Hematopoietic multipotent progenitor cell treated with erythropoietin and hydrocortisone succinate and interleukin-3 and kit ligand, for 4 days (in vitro differentiated cells): ENCODE data around the gene GLT8D2.
"Not testable (repeated sequence)": the region's sequence is repeated elsewhere in the genome, so short reads cannot be mapped to it uniquely, and the experiment has no call there.

Source experiments
- DNase-seq: peaks from one replicate; pipeline ENCODE4 v3.0.0-alpha.2; 2015

The GLT8D2 gene

DNA sequence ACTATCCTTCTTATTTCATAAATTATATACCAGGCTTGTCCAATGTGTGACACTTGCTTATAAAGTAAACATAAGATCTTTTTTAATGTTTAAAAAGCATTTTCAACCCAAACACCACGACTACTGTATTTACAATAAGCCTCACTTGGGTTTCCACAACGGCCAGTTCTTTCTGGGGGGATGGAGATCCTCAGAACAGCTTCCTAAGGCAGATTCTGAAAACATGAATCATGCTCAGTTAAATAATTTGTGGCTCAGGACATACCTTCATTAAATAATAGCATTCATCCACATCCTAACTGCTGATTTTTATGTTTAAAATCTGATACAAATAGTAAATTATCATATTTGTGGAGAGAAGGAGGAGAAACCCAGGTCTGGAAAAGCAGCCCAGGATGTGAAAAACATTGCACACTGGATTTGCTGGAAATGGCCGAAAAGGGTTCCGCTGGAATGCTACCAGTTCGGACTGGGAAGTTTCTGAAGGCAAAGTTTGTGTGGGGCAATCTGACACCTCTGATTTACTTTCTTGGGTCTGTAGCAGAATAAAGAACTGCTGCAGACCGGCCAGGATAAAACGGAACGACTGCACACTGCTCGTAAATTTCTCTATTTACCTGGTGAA is 597 bp downstream of the GLT8D2 start:
- DNase-seq: no peak

DNA sequence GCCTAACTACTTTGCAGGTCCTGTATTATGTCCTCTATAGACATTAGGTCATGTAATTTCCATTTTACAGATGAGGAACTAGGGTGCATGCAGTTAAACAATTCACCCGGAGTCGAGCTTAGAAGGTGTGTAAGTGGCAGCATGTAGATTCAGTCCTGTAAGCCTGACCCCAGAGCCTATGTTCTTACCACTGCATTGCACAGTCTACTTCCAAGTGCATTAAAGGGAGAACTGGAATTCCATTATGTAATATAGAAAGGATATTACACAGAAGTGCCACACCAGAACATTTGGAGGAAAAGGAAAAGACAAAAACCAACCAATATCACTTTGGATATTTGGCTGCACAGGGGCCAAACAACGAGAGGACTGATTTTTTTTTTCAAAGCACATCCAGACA is 1.2 kb downstream of the GLT8D2 start:
- no peak for DNase-seq

DNA sequence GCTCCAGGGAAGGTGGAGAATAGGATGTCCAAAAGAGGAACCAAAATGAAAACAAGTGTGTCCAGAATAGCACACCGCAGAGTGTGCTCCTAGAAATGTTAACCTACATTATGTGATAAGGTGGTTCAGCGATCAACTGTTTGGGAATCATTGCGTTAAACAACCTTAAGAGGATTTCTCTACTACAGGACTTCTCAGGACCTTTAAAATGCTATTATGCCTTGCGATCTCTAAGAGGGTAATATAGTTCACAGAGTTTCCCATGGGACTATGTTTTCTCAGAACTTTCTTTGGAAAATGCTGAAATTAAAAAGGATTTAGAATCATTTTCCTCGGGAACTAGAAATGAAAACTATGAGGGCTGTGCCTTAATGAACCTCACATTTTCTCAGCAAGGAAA is 1.8 kb downstream of the GLT8D2 start:
- no peak for DNase-seq

DNA sequence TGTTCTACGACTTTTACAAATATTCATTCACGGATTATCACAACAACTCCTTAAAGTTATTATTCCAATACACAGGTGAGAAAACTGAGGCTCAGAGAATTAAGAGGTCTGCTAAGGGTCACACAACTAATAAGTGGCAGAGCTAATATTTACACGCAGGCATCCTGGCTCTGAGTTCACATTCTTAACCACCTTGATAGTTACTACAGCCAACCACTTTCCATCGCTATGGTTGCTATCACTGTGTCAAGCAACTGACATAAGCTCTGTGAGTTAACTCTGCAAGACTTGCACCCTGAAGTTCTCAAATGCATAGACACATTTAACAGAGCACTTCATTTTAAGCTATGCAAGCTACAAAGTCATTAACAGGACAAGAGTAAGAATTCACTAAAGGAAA is 3.7 kb downstream of the GLT8D2 start:
- DNase-seq: no peak

DNA sequence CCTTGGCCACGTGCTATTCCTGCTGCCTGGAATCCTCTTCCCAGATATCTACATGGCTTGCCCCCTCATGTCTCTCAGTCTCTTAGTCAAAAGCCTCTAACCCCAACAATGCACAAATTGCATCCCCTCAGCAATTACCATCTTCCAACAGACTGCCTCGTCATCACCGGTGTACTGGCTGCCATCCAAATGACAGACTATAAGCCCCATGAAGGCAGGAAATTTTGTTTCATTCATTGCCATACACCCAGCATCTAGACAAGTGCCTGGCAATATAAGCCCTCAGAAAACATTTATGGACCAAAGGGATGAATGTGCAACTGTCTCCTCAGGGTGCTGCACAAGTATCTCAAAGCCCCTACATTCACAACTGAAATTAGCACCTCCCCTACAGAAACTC is 5.8 kb downstream of the GLT8D2 start:
- no peak for DNase-seq

DNA sequence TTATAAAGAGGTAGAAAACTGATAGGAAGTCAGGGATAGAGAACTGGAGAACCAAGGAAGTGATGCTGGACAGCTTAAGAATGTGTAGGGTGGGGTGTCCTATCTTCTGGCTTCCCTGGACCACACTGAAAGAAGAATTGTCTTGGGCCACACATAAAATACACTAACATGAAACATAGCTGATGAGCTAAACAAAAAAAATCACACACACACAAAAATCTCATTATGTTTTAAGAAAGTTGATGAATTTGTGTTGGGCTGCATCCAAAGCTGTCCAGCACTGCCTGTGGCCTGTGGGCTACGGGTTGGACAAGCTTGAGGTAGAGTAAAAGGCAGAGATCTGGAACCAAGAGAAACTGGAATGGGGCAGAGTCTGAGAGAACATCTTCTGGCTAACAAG is 7.4 kb downstream of the GLT8D2 start:
- no peak for DNase-seq

DNA sequence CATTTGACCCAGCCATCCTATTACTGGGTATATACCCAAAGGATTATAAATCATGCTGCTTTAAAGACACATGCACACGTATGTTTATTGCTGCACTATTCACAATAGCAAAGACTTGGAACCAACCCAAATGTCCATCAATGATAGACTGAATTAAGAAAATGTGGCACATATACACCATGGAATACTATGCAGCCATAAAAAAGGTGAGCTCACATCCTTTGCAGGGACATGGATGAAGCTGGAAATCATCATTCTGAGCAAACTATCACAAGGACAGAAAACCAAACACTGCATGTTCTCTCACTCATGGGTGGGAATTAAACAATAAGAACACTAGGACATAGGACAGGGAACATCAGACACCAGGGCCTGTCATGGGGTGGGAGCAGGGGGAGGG is 10.2 kb downstream of the GLT8D2 start:
- not testable (repeated sequence) for DNase-seq

DNA sequence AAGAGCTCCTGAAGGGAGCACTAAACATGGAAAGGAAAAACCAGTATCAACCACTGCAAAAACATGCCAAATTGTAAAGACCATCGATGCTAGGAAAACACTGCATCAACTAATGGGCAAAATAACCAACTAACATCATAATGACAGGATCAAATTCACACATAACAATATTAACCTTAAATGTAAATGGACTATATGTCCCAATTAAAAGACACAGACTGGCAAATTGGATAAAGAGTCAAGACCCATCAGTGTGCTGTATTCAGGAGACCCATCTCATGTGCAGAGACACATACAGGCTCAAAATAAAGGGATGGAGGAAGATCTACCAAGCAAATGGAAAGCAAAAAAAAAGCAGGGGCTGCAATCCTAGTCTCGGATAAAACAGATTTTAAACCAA is 13.8 kb downstream of the GLT8D2 start:
- not testable (repeated sequence) for DNase-seq

DNA sequence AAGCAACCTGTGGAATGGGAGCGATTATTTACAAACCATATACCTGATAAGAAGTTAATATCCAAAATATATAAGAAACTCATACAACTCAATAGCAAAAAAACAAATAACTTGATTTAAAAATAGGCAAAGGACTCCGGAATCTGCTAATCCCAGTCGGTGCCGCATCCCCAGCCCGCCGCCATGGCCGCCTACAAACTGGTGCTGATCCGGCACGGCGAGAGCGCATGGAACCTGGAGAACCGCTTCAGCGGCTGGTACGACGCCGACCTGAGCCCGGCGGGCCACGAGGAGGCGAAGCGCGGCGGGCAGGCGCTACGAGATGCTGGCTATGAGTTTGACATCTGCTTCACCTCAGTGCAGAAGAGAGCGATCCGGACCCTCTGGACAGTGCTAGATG is 19.4 kb downstream of the GLT8D2 start:
- DNase-seq: not testable (repeated sequence)

DNA sequence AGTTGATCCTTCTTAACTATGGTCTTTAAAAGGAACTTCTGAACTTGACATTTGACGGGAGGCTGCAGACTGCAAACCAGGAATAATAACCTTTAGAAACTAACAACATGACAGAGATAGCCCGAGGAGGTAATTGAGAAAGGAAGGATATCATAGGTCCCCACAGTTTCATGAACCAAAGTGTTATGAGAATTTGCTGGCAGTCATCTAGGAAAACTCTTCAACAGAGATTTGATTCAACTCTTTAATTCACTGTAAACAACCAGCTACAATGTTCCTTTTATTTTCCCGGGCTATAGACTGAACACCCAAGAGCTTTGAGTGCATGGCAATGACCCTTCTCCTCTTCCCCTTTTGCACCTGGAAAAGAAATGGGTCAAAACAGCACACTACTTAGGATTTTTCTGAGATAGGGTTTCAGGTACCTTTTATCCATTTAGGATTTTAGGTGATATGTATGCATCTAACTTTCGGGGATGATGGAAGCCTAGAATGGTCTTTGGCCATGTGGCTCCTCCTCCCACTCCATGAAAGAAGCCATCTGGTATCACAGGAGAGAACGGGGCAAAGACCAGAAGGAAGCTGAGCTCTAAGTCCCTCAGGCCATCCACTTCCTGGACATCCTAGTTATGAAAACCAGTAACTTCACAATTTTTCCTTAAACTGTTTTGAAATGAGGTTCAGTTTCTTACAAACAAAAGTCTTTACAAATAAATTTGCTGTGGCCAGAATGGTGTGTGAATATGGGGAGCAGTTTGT is 23.0 kb downstream of the GLT8D2 start:
- DNase-seq: no peak

DNA sequence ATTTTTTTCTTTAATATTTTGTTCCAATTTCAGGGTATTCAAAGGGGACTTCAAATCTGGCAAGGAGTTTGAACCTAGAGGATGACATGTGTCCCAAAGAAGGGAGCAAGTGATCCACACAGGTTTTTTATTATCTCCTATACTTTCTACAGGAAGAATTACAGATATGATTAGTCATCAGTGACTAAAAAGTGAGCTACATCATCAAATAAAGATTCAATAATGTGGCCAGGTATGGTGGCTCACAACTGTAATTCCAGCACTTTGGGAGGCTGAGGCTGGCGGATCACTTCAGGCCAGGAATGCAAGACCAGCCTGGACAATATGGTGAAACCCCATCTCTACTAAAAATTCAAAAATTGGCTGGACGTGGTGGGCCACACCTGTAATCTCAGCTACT is 24.2 kb downstream of the GLT8D2 start:
- no peak for DNase-seq

DNA sequence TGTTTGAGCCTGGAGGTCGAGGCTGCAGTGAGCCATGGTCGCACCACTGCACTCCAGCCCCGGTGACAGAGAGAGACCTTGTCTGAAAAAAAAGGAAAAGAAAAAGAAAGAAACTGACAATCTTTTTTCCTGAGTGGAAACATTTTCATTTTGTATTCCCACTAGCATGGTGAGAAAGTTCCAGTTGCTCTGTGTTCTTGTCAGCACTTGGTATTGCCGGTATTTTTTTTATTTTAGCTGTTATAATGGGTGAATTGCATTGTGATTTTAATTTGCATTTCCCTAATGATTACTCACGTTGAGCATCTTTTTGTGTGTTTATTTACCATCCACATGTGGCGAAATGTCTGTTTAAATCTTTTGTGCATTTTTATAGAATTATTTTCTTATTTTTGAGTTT is 25.6 kb downstream of the GLT8D2 start:
- no peak for DNase-seq

DNA sequence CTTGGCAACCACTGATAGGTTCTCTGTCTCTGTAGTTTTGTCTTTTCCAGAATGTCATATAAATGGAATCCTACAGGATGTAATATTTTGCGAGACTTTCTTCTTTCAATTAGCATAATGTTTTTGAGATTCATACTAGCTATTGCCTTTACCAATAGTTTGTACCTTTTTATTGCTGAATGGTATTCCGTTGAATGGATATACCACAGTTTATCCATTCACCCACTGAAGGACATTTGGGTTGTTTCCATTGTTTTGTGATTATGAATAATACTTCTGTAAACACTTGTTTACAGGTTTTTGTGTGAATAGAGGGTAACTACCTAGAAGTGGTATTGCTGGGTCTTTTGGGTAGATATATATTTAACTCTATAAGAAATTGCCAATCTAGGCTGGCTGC is 26.3 kb downstream of the GLT8D2 start:
- DNase-seq: no peak

DNA sequence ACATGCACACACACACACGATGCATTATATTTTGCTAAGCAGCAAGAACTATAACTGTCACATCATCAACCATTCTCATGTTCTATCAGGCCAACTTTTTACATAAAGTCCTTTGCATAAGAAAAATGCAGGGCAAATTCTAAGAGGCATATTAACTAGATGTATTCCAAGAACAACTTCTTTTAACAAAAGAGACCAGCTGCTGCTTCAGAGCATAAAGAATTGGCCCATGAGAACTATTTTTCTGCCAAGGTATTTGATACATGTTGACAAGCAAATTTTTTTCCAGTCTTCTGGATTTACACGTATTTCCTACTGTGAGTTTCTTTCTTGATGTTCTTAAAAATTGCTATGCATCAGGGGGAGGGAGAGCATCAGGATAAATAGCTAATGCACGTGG is 27.2 kb downstream of the GLT8D2 start:
- no peak for DNase-seq

DNA sequence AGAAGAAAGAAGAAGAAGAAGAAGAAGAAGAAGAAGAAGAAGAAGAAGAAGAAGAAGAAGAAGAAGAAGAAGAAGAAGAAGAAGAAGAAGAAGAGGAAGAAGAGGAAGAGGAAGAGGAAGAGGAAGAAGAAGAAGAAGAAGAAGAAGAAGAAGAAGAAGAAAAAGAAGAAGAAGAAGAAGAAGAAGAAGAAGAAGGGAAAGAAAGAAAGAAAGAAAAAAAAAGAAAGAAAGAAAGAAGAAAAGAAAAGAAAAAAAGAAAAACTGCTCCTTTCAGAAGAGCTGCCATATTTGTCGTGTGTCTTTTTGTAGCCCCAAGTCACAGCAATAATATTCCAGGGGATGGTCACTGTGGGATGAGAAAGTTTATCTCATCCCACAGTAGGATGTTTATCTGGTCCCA is 28.1 kb downstream of the GLT8D2 start:
- DNase-seq: not testable (repeated sequence)

DNA sequence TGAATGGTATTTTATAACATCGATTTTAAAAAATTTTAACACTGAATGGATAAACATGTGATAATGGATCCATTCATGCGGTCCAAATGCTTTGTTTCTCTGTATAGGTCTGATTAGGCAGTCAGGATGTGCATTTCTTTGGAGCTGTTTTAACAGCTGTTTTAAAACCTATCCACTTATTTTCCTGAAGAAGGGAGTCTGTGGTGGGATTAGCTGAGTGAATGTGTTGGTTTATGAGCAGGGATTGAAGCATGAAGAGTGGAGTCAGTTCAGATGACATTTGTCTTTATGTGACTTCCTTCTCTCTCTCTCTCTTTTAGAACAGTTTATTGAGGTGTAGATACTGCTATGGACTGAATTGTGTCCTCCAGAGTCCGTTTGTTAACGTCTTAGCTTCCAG is 37.7 kb downstream of the GLT8D2 start:
- no peak for DNase-seq

DNA sequence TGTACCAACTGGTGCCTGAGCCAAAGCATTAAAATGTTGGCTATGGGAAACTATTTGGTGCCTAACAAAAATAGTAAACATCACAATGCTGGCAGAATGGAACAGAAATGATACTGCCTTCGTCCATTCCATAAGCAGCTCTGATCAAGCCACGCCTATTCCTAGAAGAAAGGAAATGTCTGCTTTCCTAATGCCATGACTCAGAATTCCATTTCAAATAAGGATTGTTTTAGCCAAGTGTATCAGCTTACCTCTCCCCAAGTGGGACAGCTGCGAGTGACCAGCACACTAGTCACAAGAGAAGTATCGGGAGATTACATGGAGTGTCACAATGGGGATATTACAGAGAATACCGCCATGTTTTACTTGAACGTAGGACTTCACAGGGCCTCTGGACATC is 38.7 kb downstream of the GLT8D2 start:
- DNase-seq: no peak

DNA sequence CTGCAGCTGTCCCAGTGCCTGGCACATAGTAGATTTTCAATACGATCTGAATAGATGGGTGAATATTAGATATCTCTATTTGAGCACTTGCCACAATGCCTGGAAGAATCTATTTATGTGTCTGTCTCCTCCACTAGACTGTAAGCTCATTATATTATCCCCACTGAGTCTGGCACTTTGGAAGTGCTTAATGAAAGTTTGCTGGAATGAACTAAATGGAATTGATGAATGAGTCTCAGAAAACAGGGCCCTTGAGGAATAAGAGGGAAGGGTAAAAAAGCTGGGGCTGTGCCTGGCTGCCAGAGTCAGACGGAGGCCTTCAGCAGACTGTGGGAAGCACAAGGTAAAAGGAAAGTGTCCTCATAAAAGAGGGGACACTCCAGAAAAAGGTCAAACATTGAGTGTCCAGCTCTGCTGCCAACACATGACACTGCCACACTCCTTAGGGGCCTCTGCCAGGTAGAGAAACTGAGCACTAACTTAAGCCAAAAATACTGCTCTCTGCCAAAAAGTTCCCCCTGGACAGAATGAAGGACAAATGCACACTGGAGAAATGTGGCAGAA is 39.3 kb downstream of the GLT8D2 start:
- no peak for DNase-seq

DNA sequence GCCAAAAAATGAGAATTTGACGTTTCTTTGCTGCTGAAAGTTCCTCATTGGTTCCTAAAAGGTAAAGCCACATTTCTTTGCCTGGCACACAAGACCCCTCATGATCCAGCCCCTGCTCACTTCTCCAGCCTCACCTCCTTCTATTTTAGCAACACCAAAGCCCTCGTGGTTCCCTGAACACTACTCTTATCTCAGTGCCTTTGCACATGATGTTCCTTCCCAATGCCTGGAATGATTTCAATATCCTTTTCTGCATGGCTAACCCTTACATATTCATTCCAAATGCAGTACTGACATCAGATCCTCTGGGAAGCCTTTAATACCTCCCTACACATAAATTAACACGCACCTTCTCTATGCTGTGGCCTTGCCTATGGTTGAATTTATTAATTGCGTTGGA is 39.9 kb downstream of the GLT8D2 start:
- DNase-seq: no peak

DNA sequence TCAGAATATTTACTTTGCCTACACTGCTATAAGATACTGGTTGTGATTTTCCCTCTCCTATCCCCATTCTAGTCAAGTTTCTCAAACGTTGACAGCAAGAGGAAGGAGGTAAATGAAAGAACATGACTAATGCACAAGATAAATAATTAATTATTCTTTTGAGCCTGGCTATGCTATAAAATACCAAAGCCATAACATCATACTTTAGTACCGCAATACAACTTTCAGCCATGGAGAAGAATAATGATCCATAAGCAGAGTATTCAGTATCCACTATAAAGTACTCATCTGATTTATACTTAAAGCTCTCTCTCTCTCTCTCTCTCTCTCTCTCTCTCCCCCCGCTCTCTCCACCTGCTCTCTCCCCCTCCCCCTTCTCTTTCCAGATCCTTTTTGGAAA is 43.1 kb downstream of the GLT8D2 start:
- no peak for DNase-seq

DNA sequence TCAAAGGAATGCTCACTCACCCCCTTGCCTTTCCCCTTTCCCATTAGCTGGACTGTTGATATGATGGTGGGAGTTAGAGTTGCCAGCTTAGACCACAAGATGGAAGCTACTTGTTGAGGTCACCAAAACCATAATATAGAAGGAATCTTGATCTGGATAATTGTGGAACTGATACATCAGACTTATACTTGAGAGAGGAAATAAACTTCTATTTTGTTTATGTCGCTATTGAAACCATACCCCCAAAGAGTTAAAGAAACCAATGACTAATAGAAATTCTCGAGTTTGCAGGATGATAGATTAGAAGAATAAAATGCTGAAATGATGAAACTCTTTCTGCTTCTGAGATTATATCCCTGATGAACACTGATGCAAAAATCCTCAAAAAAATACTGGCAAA is 46.4 kb downstream of the GLT8D2 start:
- no peak for DNase-seq

DNA sequence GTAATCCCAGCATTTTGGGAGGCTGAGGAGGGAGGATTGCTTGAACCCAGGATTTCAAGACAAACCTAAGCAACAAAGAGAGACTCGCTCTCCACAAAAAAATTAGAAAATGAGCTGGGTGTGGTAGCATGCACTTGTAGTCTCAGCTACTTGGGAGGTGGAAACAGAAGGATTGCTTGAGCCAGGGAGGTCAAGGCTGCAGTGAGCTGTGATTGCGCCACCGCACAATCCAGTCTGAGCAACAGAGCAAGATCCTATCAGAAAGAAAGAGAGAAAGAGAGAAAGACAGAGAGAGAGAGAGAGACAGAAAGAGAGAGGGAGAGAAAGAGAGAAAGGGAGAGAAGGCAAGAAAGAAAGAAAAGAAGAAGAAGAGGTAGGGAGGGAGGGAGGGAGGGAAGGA is 47.3 kb downstream of the GLT8D2 start:
- DNase-seq: no peak

DNA sequence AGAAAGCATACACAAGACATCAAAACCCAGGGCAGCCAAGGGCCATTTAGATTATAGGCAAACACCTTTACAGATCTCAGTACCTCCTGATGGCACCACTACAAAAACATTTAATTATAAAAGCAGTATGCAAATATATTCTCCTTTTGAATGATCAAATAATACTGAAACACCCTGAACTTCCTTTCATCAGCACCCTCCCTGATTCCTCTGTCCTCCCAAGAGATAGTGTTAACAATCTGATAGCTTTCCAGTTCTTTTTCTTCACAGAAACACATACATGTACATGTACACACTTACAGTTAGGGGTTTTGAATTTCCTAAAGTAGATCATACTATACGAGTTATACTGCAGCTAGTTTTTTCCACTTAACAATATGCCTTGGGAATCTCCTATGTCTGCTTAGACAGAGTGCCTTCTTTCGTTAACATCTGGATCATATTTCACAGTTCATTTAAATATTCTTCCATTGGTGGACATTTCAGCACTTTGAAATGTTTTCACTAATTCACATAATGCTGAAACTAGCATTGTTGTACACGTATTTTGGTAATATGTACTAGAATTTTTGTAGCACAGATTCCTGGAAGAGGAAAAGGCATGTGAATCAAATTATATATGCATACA is 49.1 kb downstream of the GLT8D2 start:
- DNase-seq: no peak

DNA sequence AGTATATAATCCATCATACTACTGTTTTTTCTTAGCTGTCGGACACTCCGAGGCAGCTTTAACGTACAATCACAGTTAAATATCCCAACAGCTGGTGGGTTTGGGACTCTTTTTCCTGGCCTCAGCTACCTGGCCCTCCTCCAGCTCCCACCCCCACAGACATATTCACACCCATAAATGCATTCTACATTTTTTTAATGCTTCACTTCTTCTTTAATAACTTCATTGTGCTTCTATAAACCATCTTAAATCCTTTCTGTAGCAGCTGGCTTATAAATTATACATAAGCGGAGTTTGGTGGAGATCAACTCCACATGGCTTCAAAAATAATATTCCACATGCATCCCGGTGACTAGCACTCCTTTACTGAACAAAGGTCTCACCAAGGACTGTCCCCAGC is 51.0 kb downstream of the GLT8D2 start:
- DNase-seq: no peak
